Posterior vena cava (tissue), 2 donors: ENCODE data around the gene SMARCAL1. TPM values are rescaled to one million over a fixed set of nuclear protein-coding genes. Genes with fewer than 3 reads are reported as not detected.
"Not testable (repeated sequence)": the region's sequence is repeated elsewhere in the genome, so short reads cannot be mapped to it uniquely, and the experiment has no call there.

ENCODE experiments used
- DNase-seq: peaks from one replicate; pipeline ENCODE4 v3.0.0-alpha.2; 2020; ENCODE audit warnings: low spot score
- intact Hi-C, 2 donors: fragments of 100-400 bp; cut with DNase I; formaldehyde crosslinking; loops; one replicate each; pipeline versions ENCODE4 v1.14.1 to v1.14.2; 2022 to 2023
- long read RNA-seq, 2 donors: library from polyadenylated mRNA; unstranded; transcript quantifications; one replicate each; pipeline ENCODE4 v2.0.0, GENCODE V29; 2020 to 2021
- total RNA-seq, 2 donors: library from RNA; stranded (reverse); fragmentation: NEBNext Ultra II Directional; extraction: Animal tissue kit (Norgen Biotek cat#: 25700); gene quantifications; one replicate each; pipeline ENCODE4 v1.2.1, GENCODE V29; 2021
- donor health status: DM: yes; HTN: yes; CAD: no.
- donor health status: DM: yes; HTN: yes; CAD: no.

The SMARCAL1 gene
- 10 to 100 TPM; 13.6 to 14.5 TPM for total RNA-seq
- long read RNA-seq, donor 1, partial matches to known transcripts, result 1 of 9 reads
- long read RNA-seq, donor 1, other reads (novel, unspliced or antisense), result 2 of 9 reads
- long read RNA-seq, donor 2, transcript SMARCAL1-201 (18 exons, 3,271 nt), result major isoform, 10 of 19 reads
- long read RNA-seq, donor 2, partial matches to known transcripts, result 4 of 19 reads
- long read RNA-seq, donor 2, other reads (novel, unspliced or antisense), result 3 of 19 reads

- peak; percentile 100 for DNase-seq
- intact Hi-C loops, result no loop called here
Observed at GRCh38 chr2:216412022-216412999, at the start of gene SMARCAL1. Gene SMARCAL1 (plus strand): TSS chr2:216412484. CDS start chr2:216414705, 2,221 bp downstream.

DNA sequence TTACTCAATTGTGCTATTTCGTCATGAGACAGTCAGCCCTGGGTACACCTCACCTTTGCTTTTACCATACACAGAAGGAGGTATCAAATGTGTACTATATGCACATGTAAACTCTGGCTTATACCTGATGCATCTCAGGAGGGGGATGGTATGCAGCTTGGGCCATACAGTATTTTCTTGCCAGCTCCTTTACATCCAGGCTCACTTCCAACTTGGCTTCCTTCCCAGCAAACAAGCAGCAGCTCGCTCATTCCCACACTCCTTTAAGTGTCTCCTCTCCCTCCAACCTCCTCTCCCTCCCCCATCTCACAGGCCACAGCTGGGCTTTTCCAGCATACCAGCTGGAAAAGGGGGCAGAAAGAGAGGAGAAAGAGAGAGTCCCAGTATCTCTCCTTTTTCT is 49.6 kb upstream of the SMARCAL1 start:
- intact Hi-C loops, result no loop called here
- no peak for DNase-seq

DNA sequence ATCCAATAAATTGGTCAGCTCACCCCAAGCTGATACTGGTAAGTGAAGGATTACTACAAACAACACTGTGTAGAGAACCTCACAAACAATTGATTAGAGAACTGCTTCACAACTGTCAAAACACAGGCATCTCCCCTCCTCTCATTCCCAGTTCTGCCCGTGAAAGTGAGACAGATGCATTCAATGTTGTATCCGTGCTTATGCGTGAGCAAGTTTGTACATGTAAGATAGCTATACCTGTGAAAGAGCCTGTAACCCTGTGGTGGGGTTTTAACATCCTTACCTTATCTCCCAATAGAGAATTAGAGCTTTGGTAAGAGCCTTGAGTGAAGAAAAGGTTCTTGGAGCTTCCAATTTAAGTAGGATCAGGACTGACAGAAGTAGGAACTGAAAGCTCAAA is 49.1 kb upstream of the SMARCAL1 start:
- no peak for DNase-seq
- intact Hi-C loops, result no loop called here

DNA sequence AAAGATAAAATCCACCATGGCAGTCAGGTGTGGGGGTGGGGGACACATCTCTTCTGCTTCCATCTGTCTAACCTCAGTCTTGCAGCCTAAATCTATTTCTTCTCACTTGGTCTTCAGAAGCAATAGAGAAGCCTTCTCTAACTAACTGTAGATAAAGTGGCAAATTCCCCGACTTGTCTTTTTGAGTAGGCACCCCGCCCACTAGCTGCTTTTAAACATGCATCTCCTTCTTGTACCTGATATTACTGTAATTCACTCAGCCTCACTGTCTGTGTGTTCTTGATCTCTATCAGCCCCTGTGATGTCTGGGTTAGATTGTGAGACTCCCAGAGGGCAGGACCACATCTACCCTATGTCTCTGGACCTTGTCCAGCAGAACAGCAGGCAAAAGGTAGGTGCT is 46.8 kb upstream of the SMARCAL1 start:
- intact Hi-C loops, result no loop called here
- DNase-seq, result no peak

- DNase-seq, result no peak
- intact Hi-C loops, result no loop called here
Observed at GRCh38 chr2:216366777-216367471, 45.4 kb upstream of the SMARCAL1 start.

GRCh38 chr2:216369821-216370220 is 42.5 kb upstream of the SMARCAL1 start:
- DNase-seq, result no peak
- intact Hi-C loops, result no loop called here

DNA sequence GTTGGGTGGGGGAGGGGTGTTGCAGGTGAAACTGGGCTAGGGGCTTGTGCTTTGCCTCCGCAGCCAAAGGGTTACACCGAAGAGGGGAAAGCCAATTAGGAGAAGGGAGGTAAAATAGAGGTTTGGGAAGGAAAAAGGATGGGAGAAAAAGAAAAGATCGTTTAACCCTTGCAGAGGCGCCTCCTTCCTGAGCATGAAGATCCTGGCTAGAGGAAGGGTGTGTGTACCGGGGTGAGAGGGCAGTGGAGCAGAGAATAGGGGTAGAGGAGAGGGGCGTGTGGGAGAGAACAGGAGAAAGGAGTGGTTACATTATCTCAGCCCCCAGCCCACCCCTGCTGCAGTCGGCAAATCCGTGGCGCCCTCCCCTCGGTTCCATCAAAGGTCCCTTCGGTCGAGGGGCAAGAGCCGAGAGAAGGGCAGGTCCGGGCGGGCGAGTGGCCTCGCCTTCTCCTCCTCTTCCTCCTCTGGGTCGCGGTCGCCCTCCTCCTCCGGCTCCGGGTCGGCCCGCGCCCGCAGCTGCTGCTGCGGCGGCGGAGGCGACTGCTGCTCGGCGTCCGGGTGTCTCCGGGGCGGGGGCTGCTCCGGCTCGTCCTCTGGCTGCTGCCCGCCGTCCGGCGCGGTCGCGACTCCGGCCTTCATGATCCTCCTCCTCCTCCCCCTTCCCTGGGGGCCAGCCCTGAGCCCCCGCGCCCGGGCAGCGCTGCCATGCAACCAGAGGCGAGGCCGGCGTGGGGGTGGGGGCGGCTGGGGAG is 41.1 kb upstream of the SMARCAL1 start:
- intact Hi-C loops, result no loop called here
- DNase-seq, result no peak

- DNase-seq, result peak; percentile 93
- intact Hi-C loops, result no loop called here
Observed at GRCh38 chr2:216371721-216372702, 40.3 kb upstream of the SMARCAL1 start, which contains the start of gene MARCHF4. Gene MARCHF4 (minus strand): TSS chr2:216372483. CDS start chr2:216370260, 2,223 bp downstream.

- no peak for DNase-seq
- intact Hi-C loops, result no loop called here
Observed at GRCh38 chr2:216372761-216373291, 39.5 kb upstream of the SMARCAL1 start.

GRCh38 chr2:216373896-216374295 is 38.4 kb upstream of the SMARCAL1 start:
- no peak for DNase-seq
- intact Hi-C loops, result no loop called here

DNA sequence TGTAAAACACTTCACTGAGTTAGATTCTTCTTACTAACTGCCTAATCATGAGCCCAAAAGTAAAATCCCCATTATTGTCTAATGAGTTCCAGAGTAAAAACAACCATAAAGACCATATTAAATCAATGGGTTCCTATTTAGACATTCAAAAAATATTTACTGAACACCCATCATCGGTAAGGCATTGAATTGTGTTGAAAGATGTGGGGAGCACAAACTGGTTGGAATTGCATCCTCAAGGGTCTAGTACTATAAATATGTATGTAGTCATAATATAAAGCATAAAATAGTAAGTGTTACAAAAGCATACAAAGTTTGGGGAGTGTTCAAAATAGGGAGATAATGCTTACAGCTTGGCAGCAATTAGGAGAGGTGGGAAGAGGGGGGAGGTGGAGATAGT is 37.0 kb upstream of the SMARCAL1 start:
- DNase-seq, result no peak
- intact Hi-C loops, result no loop called here

- intact Hi-C loops, result loop anchor here in 1 of 2 donors (10.0 kb wide), 1 partner anchor 1745 kb away; no protein-coding TSS in a partner anchor
- no peak for DNase-seq
Observed at GRCh38 chr2:216379977-216380376, 32.3 kb upstream of the SMARCAL1 start.

- DNase-seq, result not testable (repeated sequence)
- intact Hi-C loops, result loop anchor here in 1 of 2 donors (10.0 kb wide), 1 partner anchor 1750 kb away; no protein-coding TSS in a partner anchor
Observed at GRCh38 chr2:216384409-216384808, 27.9 kb upstream of the SMARCAL1 start.

GRCh38 chr2:216385478-216385877 is 26.8 kb upstream of the SMARCAL1 start:
- DNase-seq, result no peak
- intact Hi-C loops, result loop anchor here in 1 of 2 donors (10.0 kb wide), 1 partner anchor 1751 kb away; no protein-coding TSS in a partner anchor

DNA sequence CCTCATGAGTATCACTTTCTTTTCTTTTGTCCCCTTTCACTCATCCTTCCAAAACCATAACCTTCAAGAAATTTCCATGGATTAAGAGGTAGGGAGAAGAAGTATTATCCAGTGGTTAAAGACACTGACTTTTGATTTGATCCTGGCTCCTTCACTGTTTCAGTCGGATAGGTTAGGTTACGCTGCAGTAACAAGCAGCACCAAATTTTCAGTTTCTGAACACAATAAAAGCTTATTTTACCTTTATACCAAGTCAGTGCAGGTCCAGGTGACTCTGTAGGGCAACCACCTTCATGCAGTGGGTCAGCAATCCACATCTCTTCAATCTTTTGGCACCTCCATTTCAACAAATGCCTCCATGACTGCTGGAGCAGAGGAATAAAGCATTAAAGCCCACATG is 25.0 kb upstream of the SMARCAL1 start:
- intact Hi-C loops, result loop anchor here in 1 of 2 donors (10.0 kb wide), 1 partner anchor 1752 kb away; no protein-coding TSS in a partner anchor
- DNase-seq, result no peak

GRCh38 chr2:216388046-216388884 is 24.0 kb upstream of the SMARCAL1 start:
- DNase-seq, result no peak
- intact Hi-C loops, result loop anchor here in 1 of 2 donors (10.0 kb wide), 1 partner anchor 1753 kb away; no protein-coding TSS in a partner anchor
